ENCODE results near the gene PHLDA1.

GRCh38 chr12:75991753-75992152 is 39.8 kb downstream of the PHLDA1 start:
- TF ChIP-seq, protein P1, sequence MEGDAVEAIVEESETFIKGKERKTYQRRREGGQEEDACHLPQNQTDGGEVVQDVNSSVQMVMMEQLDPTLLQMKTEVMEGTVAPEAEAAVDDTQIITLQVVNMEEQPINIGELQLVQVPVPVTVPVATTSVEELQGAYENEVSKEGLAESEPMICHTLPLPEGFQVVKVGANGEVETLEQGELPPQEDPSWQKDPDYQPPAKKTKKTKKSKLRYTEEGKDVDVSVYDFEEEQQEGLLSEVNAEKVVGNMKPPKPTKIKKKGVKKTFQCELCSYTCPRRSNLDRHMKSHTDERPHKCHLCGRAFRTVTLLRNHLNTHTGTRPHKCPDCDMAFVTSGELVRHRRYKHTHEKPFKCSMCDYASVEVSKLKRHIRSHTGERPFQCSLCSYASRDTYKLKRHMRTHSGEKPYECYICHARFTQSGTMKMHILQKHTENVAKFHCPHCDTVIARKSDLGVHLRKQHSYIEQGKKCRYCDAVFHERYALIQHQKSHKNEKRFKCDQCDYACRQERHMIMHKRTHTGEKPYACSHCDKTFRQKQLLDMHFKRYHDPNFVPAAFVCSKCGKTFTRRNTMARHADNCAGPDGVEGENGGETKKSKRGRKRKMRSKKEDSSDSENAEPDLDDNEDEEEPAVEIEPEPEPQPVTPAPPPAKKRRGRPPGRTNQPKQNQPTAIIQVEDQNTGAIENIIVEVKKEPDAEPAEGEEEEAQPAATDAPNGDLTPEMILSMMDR (IDR thresholded peaks at IDR 0.05 in 4 of 5, conservative IDR thresholded peaks at IDR 0.05 in 1 of 5): no peak
- TF ChIP-seq POLR2A (IDR thresholded peaks at IDR 0.05): no peak
